Glutamatergic neuron (in vitro differentiated cells): Measurements from ENCODE around the gene CD151. TPM values are rescaled to one million over a fixed set of nuclear protein-coding genes. Genes with fewer than 3 reads are reported as not detected.

Source experiments
- DNase-seq: peaks from one replicate; pipeline ENCODE4 v3.0.0; 2022
- H3K27ac Mint-ChIP-seq: one replicate; pipeline ENCODE4 v1.8.0; 2020; ENCODE audit warnings: mild to moderate bottlenecking, mixed read lengths, inconsistent platforms; ENCODE audit not compliant: unreplicated experiment
- H3K27me3 Mint-ChIP-seq: one replicate; pipeline ENCODE4 v1.8.0; 2020; ENCODE audit warnings: mild to moderate bottlenecking, moderate library complexity, mixed read lengths, inconsistent platforms; ENCODE audit not compliant: unreplicated experiment
- H3K36me3 Mint-ChIP-seq: one replicate; pipeline ENCODE4 v1.8.0; 2020; ENCODE audit warnings: mild to moderate bottlenecking, mixed read lengths, inconsistent platforms; ENCODE audit not compliant: unreplicated experiment
- H3K4me1 Mint-ChIP-seq: one replicate; pipeline ENCODE4 v1.8.0; 2020; ENCODE audit warnings: mild to moderate bottlenecking, low read depth, mixed read lengths, inconsistent platforms; ENCODE audit not compliant: unreplicated experiment
- H3K4me3 Mint-ChIP-seq: one replicate; pipeline ENCODE4 v1.8.0; 2020; ENCODE audit warnings: mild to moderate bottlenecking, mixed read lengths, inconsistent platforms; ENCODE audit not compliant: unreplicated experiment
- H3K9me3 Mint-ChIP-seq: one replicate; pipeline ENCODE4 v1.8.0; 2020; ENCODE audit warnings: mild to moderate bottlenecking, moderate library complexity, mixed read lengths, inconsistent platforms; ENCODE audit not compliant: unreplicated experiment
- total RNA-seq: library from RNA; stranded (reverse); fragmentation: NEBNext Ultra II Directional; extraction: Animal tissue kit (Norgen Biotek cat#: 25700); gene quantifications from one replicate; pipeline ENCODE4 v1.2.1, GENCODE V29; 2021; ENCODE audit not compliant: unreplicated experiment
- TF ChIP-seq, protein P1 (sequence below): fragments of 200-600 bp; sonication (generic); IDR thresholded peaks from one replicate; pipeline ENCODE4 v1.5.0; 2021; ENCODE audit not compliant: partially characterized antibody, unreplicated experiment

The CD151 gene
- total RNA-seq, 1 donor from 2014 or later, result 346 TPM

DNA sequence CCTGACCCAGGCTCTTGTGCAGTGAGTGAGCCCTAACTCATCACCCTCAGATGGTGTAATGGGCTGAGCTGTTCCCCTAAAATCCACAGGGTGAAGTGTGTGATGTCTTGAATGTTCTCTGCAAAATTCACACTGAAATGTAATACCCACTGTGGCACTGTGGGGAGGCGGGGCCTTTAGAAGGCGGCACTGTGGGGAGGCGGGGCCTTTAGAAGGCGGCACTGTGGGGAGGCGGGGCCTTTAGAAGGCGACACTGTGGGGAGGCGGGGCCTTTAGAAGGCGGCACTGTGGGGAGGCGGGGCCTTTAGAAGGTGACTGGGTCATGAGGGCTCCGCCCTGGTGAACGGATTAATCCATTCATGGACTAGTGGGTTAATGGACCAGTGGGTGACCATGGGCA, 44.8 kb downstream of the CD151 start:
- peaks cover 7% of the 10 kb centered on the region for H3K9me3 Mint-ChIP-seq
- peaks cover 10% of the 10 kb centered on the region for H3K4me1 Mint-ChIP-seq
- TF ChIP-seq, protein P1, sequence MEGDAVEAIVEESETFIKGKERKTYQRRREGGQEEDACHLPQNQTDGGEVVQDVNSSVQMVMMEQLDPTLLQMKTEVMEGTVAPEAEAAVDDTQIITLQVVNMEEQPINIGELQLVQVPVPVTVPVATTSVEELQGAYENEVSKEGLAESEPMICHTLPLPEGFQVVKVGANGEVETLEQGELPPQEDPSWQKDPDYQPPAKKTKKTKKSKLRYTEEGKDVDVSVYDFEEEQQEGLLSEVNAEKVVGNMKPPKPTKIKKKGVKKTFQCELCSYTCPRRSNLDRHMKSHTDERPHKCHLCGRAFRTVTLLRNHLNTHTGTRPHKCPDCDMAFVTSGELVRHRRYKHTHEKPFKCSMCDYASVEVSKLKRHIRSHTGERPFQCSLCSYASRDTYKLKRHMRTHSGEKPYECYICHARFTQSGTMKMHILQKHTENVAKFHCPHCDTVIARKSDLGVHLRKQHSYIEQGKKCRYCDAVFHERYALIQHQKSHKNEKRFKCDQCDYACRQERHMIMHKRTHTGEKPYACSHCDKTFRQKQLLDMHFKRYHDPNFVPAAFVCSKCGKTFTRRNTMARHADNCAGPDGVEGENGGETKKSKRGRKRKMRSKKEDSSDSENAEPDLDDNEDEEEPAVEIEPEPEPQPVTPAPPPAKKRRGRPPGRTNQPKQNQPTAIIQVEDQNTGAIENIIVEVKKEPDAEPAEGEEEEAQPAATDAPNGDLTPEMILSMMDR, result no peak

DNA sequence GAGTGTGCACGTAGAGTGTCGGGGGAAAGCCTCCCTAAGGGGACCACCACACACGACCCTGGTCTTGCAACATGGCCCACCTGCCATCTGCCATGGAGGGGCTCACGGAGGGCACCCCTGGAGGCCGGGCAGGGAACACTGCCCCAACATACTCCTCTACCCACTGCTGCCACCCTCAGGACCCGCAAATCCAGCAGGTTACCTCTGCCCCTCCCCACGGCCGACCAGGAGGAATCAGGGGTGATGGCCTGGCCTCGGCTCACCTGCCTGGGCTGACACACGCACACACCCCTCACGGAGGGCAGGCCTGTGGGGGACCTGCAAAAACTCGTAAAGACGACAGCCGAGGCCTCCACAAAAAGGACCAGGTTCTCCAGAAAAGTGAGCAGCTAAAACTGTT, 47.7 kb downstream of the CD151 start:
- Mint-ChIP-seq H3K27me3 (peaks cover 12% of the 10 kb centered on the region), H3K4me3 (no peak overlapping the region), H3K36me3 (peaks cover 7% of the 10 kb centered on the region), H3K9me3 (peaks cover 9% of the 10 kb centered on the region), H3K27ac (no peak overlapping the region), H3K4me1 (peaks cover 11% of the 10 kb centered on the region)
- no peak for DNase-seq
- TF ChIP-seq, protein P1, result no peak

More for the DNA sequence above, 44.8 kb downstream of the CD151 start:
- H3K27ac Mint-ChIP-seq, result no peak overlapping the region
- H3K27me3 Mint-ChIP-seq, result peaks cover 8% of the 10 kb centered on the region
- DNase-seq, result no peak
- H3K4me3 Mint-ChIP-seq, result no peak overlapping the region
- H3K36me3 Mint-ChIP-seq, result peaks cover 6% of the 10 kb centered on the region

DNA sequence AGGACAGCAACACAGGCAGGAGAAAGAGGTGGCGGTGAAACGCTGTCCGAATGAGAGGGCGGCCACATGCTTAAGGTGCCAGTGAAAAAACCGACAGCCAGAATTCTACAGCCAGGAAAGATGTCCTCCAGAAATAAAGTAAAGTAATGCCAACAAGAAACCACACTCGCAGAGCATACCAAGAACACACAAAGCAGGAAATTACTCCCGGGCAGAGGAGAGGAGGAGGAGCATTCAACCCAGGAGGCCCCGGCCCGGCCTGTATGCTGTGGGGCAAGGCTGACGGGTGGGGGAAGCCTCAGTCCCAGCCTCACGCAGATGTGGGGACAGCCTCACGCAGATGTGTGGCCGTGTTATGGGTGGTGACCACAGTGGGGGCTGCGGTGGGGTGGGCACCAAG, 49.8 kb downstream of the CD151 start:
- Mint-ChIP-seq H3K9me3 (peaks cover 15% of the 10 kb centered on the region), H3K36me3 (peaks cover 14% of the 10 kb centered on the region), H3K27me3 (peaks cover 11% of the 10 kb centered on the region), H3K27ac (no peak overlapping the region), H3K4me3 (no peak overlapping the region), H3K4me1 (peaks cover 5% of the 10 kb centered on the region)
- DNase-seq, result no peak
- TF ChIP-seq, protein P1, result no peak

DNA sequence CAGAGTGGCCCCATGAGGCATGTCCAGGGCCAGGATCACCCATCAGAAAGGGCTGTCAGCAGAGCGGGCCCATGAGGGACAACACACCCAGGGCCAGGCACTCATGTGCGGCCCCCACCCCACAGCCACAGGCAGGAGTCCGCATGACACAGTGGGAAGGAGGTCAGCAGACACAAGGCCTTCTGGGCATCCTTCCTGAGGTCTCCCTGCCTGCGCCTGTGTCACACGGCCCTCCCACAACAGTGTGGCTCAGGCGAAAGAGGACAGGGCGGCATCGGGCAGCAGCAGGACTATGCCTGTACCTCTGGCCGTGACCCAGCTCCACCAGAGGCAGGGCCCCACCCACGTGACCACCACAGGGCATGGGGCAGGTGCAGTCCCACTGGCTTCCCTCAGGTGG, 50.8 kb downstream of the CD151 start:
- Mint-ChIP-seq H3K4me3 (no peak overlapping the region), H3K36me3 (peaks cover 14% of the 10 kb centered on the region), H3K4me1 (peaks cover 7% of the 10 kb centered on the region), H3K27ac (no peak overlapping the region), H3K27me3 (peaks cover 16% of the 10 kb centered on the region), H3K9me3 (peaks cover 15% of the 10 kb centered on the region)
- TF ChIP-seq, protein P1, result no peak
- DNase-seq, result no peak

DNA sequence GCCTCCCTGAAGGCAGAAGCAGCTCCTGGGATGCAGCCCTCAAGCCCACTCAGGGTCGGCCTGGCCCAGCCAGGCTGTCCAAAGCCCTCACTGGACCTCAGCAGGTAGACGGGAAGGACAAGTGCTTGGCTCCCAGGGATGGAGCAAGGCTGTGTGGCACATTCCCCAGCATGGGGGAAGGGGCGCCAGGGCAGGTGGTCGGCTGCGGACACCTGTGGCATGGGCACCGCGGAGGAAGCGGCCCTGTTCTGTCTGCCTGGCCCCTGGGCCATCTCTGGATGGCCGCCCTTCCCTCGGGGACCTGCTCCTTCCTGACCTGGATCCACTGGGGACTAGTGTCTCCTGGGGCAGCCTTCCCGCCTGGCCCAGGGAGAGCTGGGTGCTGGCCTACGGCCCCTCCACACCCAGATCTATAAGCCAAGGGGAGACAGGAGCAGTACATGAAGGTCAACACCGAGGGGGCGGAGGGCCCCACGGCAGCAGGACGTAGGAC, 51.9 kb downstream of the CD151 start:
- H3K4me1 Mint-ChIP-seq, result peaks cover 12% of the 10 kb centered on the region
- peaks cover 11% of the 10 kb centered on the region for H3K9me3 Mint-ChIP-seq
- TF ChIP-seq, protein P1, result no peak
- H3K36me3 Mint-ChIP-seq, result peaks cover 14% of the 10 kb centered on the region
- H3K4me3 Mint-ChIP-seq, result no peak overlapping the region
- H3K27ac Mint-ChIP-seq, result no peak overlapping the region
- peaks cover 19% of the 10 kb centered on the region for H3K27me3 Mint-ChIP-seq
- DNase-seq, result no peak
